Gastroesophageal sphincter (tissue), 3 donors: ENCODE data around the gene MICALL1.

Experiments used
- POLR2AphosphoS5 ChIP-seq: sonication (generic); formaldehyde crosslinking; IDR thresholded peaks from one replicate; pipeline ENCODE4 v1.6.1; 2017; ENCODE audit warnings: antibody characterized with exemption
- TF ChIP-seq, protein P1 (sequence below), 4 experiments: fragments of 200-600 bp in 2 of 4; fragments of 450-650 bp in 2 of 4; sonication (generic) in 1 of 4; IDR thresholded peaks; one replicate each; pipeline ENCODE4 v1.5.1; 2017 to 2019; ENCODE audit warnings: antibody characterized with exemption in 4 of 4, mild to moderate bottlenecking in 2 of 4, moderate library complexity in 2 of 4

DNA sequence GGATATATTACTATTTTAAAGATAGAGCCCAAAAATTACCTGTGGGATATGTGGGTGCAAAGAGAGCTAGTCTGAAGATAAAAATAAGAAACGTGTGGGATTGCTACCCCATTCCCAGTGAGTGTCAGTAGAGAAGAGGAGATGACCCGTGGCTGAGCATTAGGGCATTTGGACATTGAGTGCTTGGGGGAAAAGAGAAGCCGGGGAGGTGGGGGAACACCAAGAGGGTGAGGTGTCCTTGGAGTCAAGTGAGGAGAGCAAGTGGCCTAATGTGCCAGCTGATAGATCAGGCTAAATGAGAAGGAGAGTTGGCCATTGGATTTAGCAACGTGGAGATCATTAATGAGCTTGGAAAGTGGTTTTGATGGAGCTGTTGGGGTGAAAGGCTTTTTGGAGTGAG is 48.6 kb downstream of the MICALL1 start:
- TF ChIP-seq, protein P1, sequence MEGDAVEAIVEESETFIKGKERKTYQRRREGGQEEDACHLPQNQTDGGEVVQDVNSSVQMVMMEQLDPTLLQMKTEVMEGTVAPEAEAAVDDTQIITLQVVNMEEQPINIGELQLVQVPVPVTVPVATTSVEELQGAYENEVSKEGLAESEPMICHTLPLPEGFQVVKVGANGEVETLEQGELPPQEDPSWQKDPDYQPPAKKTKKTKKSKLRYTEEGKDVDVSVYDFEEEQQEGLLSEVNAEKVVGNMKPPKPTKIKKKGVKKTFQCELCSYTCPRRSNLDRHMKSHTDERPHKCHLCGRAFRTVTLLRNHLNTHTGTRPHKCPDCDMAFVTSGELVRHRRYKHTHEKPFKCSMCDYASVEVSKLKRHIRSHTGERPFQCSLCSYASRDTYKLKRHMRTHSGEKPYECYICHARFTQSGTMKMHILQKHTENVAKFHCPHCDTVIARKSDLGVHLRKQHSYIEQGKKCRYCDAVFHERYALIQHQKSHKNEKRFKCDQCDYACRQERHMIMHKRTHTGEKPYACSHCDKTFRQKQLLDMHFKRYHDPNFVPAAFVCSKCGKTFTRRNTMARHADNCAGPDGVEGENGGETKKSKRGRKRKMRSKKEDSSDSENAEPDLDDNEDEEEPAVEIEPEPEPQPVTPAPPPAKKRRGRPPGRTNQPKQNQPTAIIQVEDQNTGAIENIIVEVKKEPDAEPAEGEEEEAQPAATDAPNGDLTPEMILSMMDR (IDR thresholded peaks at IDR 0.05): no peak
- TF ChIP-seq POLR2AphosphoS5: no peak
